HG03045 (cell line): ENCODE measurements around the gene UTP20.

Experiments
- ATAC-seq: cut with Tn5 transposase; IDR thresholded peaks from one replicate; pipeline ENCODE4 v1.9.1; 2021; ENCODE audit warnings: mild to moderate bottlenecking, moderate library complexity; ENCODE audit not compliant: unreplicated experiment

Gene UTP20

GRCh38 chr12:101280006-101280505, at the start of gene UTP20:
Gene UTP20 (plus strand): TSS chr12:101280105. CDS start chr12:101280283, 178 bp downstream.
- ATAC-seq, result peak; percentile 99

- ATAC-seq, result no peak
Measured at GRCh38 chr12:101230547-101230946, 49.4 kb upstream of the UTP20 start.

- ATAC-seq, result no peak
Measured at GRCh38 chr12:101231636-101232035, 48.3 kb upstream of the UTP20 start.

GRCh38 chr12:101235686-101236085, 44.2 kb upstream of the UTP20 start:
- no peak for ATAC-seq

GRCh38 chr12:101238306-101238705, 41.6 kb upstream of the UTP20 start:
- no peak for ATAC-seq

- no peak for ATAC-seq
Measured at GRCh38 chr12:101238800-101239329, 41.0 kb upstream of the UTP20 start.

GRCh38 chr12:101243074-101243473, 36.8 kb upstream of the UTP20 start:
- ATAC-seq, result no peak

GRCh38 chr12:101243616-101244015, 36.3 kb upstream of the UTP20 start:
- ATAC-seq, result no peak

- ATAC-seq, result no peak
Measured at GRCh38 chr12:101256266-101256665, 23.6 kb upstream of the UTP20 start.

GRCh38 chr12:101257357-101257756, 22.5 kb upstream of the UTP20 start:
- ATAC-seq, result no peak

- ATAC-seq, result no peak
Measured at GRCh38 chr12:101267111-101267510, 12.8 kb upstream of the UTP20 start.

GRCh38 chr12:101276433-101276832, 3.5 kb upstream of the UTP20 start:
- no peak for ATAC-seq

GRCh38 chr12:101277443-101277842, 2.5 kb upstream of the UTP20 start:
- no peak for ATAC-seq

GRCh38 chr12:101287357-101287756, 7.5 kb downstream of the UTP20 start:
- ATAC-seq, result no peak

- no peak for ATAC-seq
Measured at GRCh38 chr12:101297661-101298060, 17.8 kb downstream of the UTP20 start.

GRCh38 chr12:101298426-101298825, 18.5 kb downstream of the UTP20 start:
- no peak for ATAC-seq

GRCh38 chr12:101299346-101299745, 19.4 kb downstream of the UTP20 start:
- ATAC-seq, result no peak

GRCh38 chr12:101299931-101300330, 20.0 kb downstream of the UTP20 start:
- ATAC-seq, result no peak

GRCh38 chr12:101302741-101303140, 22.8 kb downstream of the UTP20 start:
- no peak for ATAC-seq

GRCh38 chr12:101305226-101305779, 25.4 kb downstream of the UTP20 start:
- no peak for ATAC-seq

GRCh38 chr12:101305794-101306193, 25.9 kb downstream of the UTP20 start:
- ATAC-seq, result no peak

GRCh38 chr12:101322480-101322879, 42.6 kb downstream of the UTP20 start:
- no peak for ATAC-seq

- ATAC-seq, result no peak
Measured at GRCh38 chr12:101323255-101323654, 43.4 kb downstream of the UTP20 start.
